Inferior parietal cortex (tissue), 1 donor: ENCODE results near the gene FAM209B.
"Not testable (repeated sequence)": the region's sequence is repeated elsewhere in the genome, so short reads cannot be mapped to it uniquely, and the experiment has no call there.

ENCODE experiments used
- DNase-seq: peaks from one replicate; pipeline ENCODE4 v3.0.0-alpha.2; 2016; ENCODE audit errors: extremely low spot score

FAM209B gene

GRCh38 chr20:56532946-56533345 lies at the start of gene FAM209B:
FAM209B (plus strand) TSS chr20:56533246; CDS start chr20:56533342, 96 bp downstream.
- DNase-seq: not testable (repeated sequence)

- DNase-seq: no peak
Observed at GRCh38 chr20:56483970-56484369, 49.1 kb upstream of the FAM209B start.

GRCh38 chr20:56487216-56487615 lies 45.8 kb upstream of the FAM209B start:
- DNase-seq: no peak

- no peak for DNase-seq
Observed at GRCh38 chr20:56488566-56488965, 44.5 kb upstream of the FAM209B start.

- DNase-seq: no peak
Observed at GRCh38 chr20:56501116-56501515, 31.9 kb upstream of the FAM209B start.

GRCh38 chr20:56503916-56504315 lies 29.1 kb upstream of the FAM209B start:
- DNase-seq: no peak

- DNase-seq: no peak
Observed at GRCh38 chr20:56504373-56505005, 28.6 kb upstream of the FAM209B start.

GRCh38 chr20:56506103-56506502 lies 26.9 kb upstream of the FAM209B start:
- no peak for DNase-seq

GRCh38 chr20:56511926-56512325 lies 21.1 kb upstream of the FAM209B start:
- no peak for DNase-seq

- no peak for DNase-seq
Observed at GRCh38 chr20:56513161-56514150, 19.6 kb upstream of the FAM209B start.

GRCh38 chr20:56516631-56517030 lies 16.4 kb upstream of the FAM209B start:
- peak; percentile 19 for DNase-seq

- DNase-seq: no peak
Observed at GRCh38 chr20:56517211-56517610, 15.8 kb upstream of the FAM209B start.

- no peak for DNase-seq
Observed at GRCh38 chr20:56517641-56518040, 15.4 kb upstream of the FAM209B start.

GRCh38 chr20:56518126-56518525 lies 14.9 kb upstream of the FAM209B start:
- DNase-seq: no peak

- no peak for DNase-seq
Observed at GRCh38 chr20:56518721-56519398, 14.2 kb upstream of the FAM209B start.

- no peak for DNase-seq
Observed at GRCh38 chr20:56519551-56519950, 13.5 kb upstream of the FAM209B start.

- no peak for DNase-seq
Observed at GRCh38 chr20:56520180-56520579, 12.9 kb upstream of the FAM209B start.

- DNase-seq: not testable (repeated sequence)
Observed at GRCh38 chr20:56520746-56521354, 12.2 kb upstream of the FAM209B start.

GRCh38 chr20:56522311-56522710 lies 10.7 kb upstream of the FAM209B start:
- DNase-seq: no peak

GRCh38 chr20:56524444-56524843 lies 8.6 kb upstream of the FAM209B start, which contains the start of gene FAM209A:
FAM209A (plus strand) TSS chr20:56524744; CDS start chr20:56524809, 65 bp downstream.
- DNase-seq: not testable (repeated sequence)

- no peak for DNase-seq
Observed at GRCh38 chr20:56527521-56527920, 5.5 kb upstream of the FAM209B start.

- DNase-seq: no peak
Observed at GRCh38 chr20:56537997-56538396, 5.0 kb downstream of the FAM209B start.
